Smooth muscle cell (in vitro differentiated cells): ENCODE data around the gene FAM9B. TPM values are rescaled to one million over a fixed set of nuclear protein-coding genes. Genes with fewer than 3 reads are reported as not detected.

Experiments used
- DNase-seq: peaks from one replicate; lab custom pipeline; 2025; ENCODE audit not compliant: unreplicated experiment; lab: John Stamatoyannopoulos, UW
- H2AFZ ChIP-seq: fragments of 200-600 bp; sonication (generic); 2 replicates; pipeline ENCODE4 v1.6.0; 2016; ENCODE audit warnings: antibody characterized with exemption, low read depth, mild to moderate bottlenecking
- H3F3A ChIP-seq: fragments of 200-600 bp; sonication (generic); 2 replicates; pipeline ENCODE4 v1.6.0; 2017; ENCODE audit warnings: antibody characterized with exemption, low read depth
- H3K27ac ChIP-seq: fragments of 200-600 bp; sonication (generic); 2 replicates; pipeline ENCODE4 v1.5.1; 2016; ENCODE audit warnings: low read depth, mild to moderate bottlenecking
- H3K27me3 ChIP-seq: fragments of 200-600 bp; sonication (generic); 2 replicates; pipeline ENCODE4 v1.6.1; 2016; ENCODE audit warnings: low read depth, mild to moderate bottlenecking
- H3K36me3 ChIP-seq: fragments of 200-600 bp; sonication (generic); 2 replicates; pipeline ENCODE4 v1.5.1; 2016; ENCODE audit warnings: low read depth
- H3K4me1 ChIP-seq: fragments of 200-600 bp; sonication (generic); 2 replicates; pipeline ENCODE4 v1.5.1; 2016; ENCODE audit warnings: low read depth
- H3K4me2 ChIP-seq: fragments of 200-600 bp; sonication (generic); 2 replicates; pipeline ENCODE4 v1.6.0; 2016; ENCODE audit warnings: mild to moderate bottlenecking
- H3K4me3 ChIP-seq: fragments of 200-600 bp; sonication (generic); 2 replicates; pipeline ENCODE4 v1.5.1; 2016; ENCODE audit warnings: mild to moderate bottlenecking
- H3K79me2 ChIP-seq: fragments of 200-600 bp; sonication (generic); 2 replicates; pipeline ENCODE4 v1.6.0; 2016; ENCODE audit warnings: low read depth, mild to moderate bottlenecking
- H3K9ac ChIP-seq: fragments of 200-600 bp; sonication (generic); 2 replicates; pipeline ENCODE4 v1.6.0; 2016; ENCODE audit warnings: low read depth
- H3K9me3 ChIP-seq: fragments of 200-600 bp; sonication (generic); replicated peaks from 2 replicates; pipeline ENCODE4 v1.5.1; 2016; ENCODE audit warnings: low read depth
- H4K20me1 ChIP-seq: fragments of 200-600 bp; sonication (generic); 2 replicates; pipeline ENCODE4 v1.6.0; 2016; ENCODE audit warnings: low read depth
- CTCF ChIP-seq: fragments of 200-600 bp; sonication (generic); IDR thresholded peaks from 2 replicates; pipeline ENCODE4 v1.5.1; 2017; ENCODE audit warnings: borderline replicate concordance, mild to moderate bottlenecking, antibody characterized with exemption; ENCODE audit not compliant: insufficient read depth, poor library complexity, severe bottlenecking
- WGBS: methylation state at CpG from one replicate; pipeline ENCODE4 v1.1.7; 2016; ENCODE audit warnings: low lambda C conversion rate; 5-methylcytosine and 5-hydroxymethylcytosine counted together
- polyA plus RNA-seq: library from polyadenylated mRNA; unstranded; fragments of >200 nt; fragmentation: Nextera tagmentation; extraction: Ambion mirVana; gene quantifications from 2 replicates; pipeline ENCODE4 v1.2.1, GENCODE V29; 2016
- total RNA-seq: library from RNA; depleted of rRNA; stranded (reverse); fragments of >200 nt; gene quantifications from 2 replicates; pipeline ENCODE4 v1.2.3, GENCODE V29; 2014

FAM9B gene
- total and polyA plus RNA-seq, 2 experiments from 2014 or later: not detected

- H3K27me3 ChIP-seq: no peaks in the 10 kb centered on the region
- H3K36me3 ChIP-seq: no peaks in the 10 kb centered on the region
- no peak overlapping the region for H3K9ac ChIP-seq
- 84% methylated on average over 2 of the region's 2 CpGs for WGBS
- TF ChIP-seq CTCF: no peak
- no peaks in the 10 kb centered on the region for H3K79me2 ChIP-seq
- H3K27ac ChIP-seq: no peak overlapping the region
- no peak overlapping the region for H2AFZ ChIP-seq
- no peaks in the 10 kb centered on the region for H3F3A ChIP-seq
- H3K4me3 ChIP-seq: no peak overlapping the region
- no peaks in the 10 kb centered on the region for H3K9me3 ChIP-seq
- no peaks in the 10 kb centered on the region for H3K4me1 ChIP-seq
- H3K4me2 ChIP-seq: no peak overlapping the region
- no peak for DNase-seq
- H4K20me1 ChIP-seq: no peaks in the 10 kb centered on the region
Measured at GRCh38 chrX:9055354-9055753, 21.4 kb upstream of the FAM9B start.

DNA sequence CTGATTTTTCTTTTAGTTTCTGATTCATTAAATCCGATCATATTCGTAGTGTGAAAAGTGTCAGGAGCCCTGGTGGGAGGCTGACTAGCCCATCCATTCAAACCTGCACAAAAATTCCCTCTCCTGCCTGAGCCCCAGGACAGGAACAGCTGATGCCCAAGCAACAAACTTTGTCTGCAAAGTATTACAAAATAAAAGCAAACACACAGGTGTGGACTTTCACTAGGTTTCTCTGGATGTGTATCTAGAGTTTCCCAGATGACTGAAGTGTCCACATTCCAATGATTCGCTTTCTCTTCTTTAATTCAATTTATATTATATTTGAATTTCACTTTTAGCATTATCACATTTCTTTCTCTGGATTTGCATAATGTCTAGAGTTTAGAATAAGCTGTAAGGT, 18.2 kb upstream of the FAM9B start:
- 63% methylated on average over 3 of the region's 3 CpGs for WGBS
- Histone ChIP-seq H3K79me2 (no peaks in the 10 kb centered on the region), H3K4me3 (no peak overlapping the region)

DNA sequence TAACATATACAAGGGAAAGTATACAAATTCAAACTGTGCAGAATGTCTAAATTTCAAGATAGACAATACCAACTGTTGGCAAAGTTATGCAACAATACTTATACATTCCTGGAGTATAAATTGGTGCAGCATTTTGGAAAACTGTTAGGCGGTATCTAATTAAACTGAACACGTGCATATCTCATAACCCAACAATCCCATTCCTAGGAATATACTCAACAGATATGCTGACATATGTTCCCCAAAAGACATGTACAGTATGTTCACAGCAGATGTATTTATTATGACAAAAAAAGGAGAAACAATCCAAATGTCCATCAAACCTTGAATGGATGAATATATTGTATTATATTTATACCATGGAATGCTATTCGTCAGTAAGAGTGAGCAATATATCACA, 16.4 kb upstream of the FAM9B start:
- WGBS: 76% methylated on average over 3 of the region's 3 CpGs
- H3K27ac ChIP-seq: no peak overlapping the region
- no peaks in the 10 kb centered on the region for H3K9me3 ChIP-seq
- no peak overlapping the region for H3K4me2 ChIP-seq
- H3K9ac ChIP-seq: no peak overlapping the region
- H3K36me3 ChIP-seq: no peaks in the 10 kb centered on the region
- H2AFZ ChIP-seq: no peak overlapping the region
- H3K27me3 ChIP-seq: no peaks in the 10 kb centered on the region
- no peaks in the 10 kb centered on the region for H4K20me1 ChIP-seq
- no peaks in the 10 kb centered on the region for H3F3A ChIP-seq
- H3K79me2 ChIP-seq: no peaks in the 10 kb centered on the region
- no peak overlapping the region for H3K4me3 ChIP-seq
- no peaks in the 10 kb centered on the region for H3K4me1 ChIP-seq
- no peak for DNase-seq
- no peak for TF ChIP-seq CTCF

More for the DNA sequence above, 18.2 kb upstream of the FAM9B start:
- Histone ChIP-seq H3F3A (no peaks in the 10 kb centered on the region), H3K9me3 (no peaks in the 10 kb centered on the region), H2AFZ (no peak overlapping the region), H4K20me1 (no peaks in the 10 kb centered on the region), H3K4me2 (no peak overlapping the region), H3K27ac (no peak overlapping the region), H3K4me1 (no peaks in the 10 kb centered on the region), H3K36me3 (no peaks in the 10 kb centered on the region), H3K9ac (no peak overlapping the region), H3K27me3 (no peaks in the 10 kb centered on the region)
- TF ChIP-seq CTCF: no peak
- no peak for DNase-seq

DNA sequence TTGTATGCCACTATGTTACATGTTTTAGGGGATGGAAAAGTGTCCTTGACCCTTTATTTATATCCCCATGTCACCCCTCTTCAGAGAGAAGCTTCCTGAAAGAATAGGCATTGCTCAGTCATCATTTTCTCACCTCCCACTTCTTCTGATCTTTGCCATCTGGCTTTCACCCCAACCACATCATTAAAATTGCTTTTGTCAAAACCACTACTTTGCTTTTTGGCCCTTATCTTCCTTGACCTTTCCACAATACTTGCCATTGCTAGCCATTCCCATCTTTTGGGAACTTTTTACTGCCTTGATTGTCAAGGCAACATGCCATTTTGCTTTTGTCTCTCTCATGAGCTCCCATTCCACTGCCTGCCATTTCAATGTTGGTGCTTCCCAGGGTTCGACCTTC, 14.9 kb upstream of the FAM9B start:
- no peak for TF ChIP-seq CTCF
- no peak for DNase-seq
- Histone ChIP-seq H3K9me3 (no peaks in the 10 kb centered on the region), H3K4me1 (no peaks in the 10 kb centered on the region), H3K27me3 (no peaks in the 10 kb centered on the region), H4K20me1 (no peaks in the 10 kb centered on the region), H3F3A (no peaks in the 10 kb centered on the region), H3K9ac (no peak overlapping the region), H3K4me2 (no peak overlapping the region), H3K79me2 (no peaks in the 10 kb centered on the region), H3K4me3 (no peak overlapping the region), H3K27ac (no peak overlapping the region), H2AFZ (no peak overlapping the region), H3K36me3 (no peaks in the 10 kb centered on the region)
- WGBS: 65% methylated on average over 1 of the region's 1 CpG
